ENCODE data around the gene SCAMP4. TPM values are rescaled to one million over a fixed set of nuclear protein-coding genes. Genes with fewer than 3 reads are reported as not detected.
A peak's percentile ranks its signal among the peaks of the same experiment; 100 is the strongest.

SCAMP4 gene
- total RNA-seq, 2 experiments from 2014 or later, result 23.1 to 25.1 TPM

DNA sequence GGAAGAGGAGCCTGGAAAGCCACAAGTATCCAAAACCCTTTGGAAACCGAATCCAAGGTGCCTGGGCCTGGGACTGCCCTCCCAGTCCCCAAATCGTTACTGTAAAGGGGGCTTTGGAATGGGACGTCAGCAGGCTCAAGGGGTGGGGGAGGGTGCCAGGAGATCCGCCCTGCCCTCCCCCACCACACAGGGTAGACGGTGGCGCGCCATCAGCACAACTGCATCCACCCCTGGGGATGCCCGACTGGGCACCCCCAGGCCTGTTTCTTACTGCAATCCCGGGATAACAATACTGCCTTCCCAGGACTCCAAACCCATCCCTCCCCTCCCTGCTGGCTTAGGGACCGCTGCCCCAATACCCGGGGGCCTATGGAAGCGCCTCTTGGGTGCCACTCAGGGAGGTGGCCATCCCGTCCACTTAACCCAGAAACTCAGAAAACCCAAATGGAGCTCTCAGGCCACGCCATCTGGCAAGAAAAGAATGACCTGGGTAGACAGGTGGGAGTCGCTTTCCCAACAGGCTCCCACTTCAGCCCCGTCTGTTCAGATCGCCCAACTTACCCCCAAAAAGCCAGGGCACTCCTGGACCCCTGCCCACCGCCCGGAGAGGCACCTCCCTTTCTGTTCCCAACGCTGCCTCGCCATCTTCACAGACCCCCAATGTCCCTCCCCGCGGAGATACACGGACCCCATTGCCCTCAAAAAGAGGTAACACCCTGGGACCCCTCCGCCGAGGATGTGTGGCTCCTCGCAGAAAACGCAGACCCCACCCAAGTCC, 44.2 kb upstream of the SCAMP4 start:
- POLR2A ChIA-PET, result interaction anchor here (1.1 kb wide), 2 partner anchors 12 to 14 kb away, joined by 3 to 4 read pairs; no protein-coding TSS in a partner anchor
- Mint-ChIP-seq H3K4me1 (ENCODE audit: low read depth) (peaks cover 38% of the 10 kb centered on the region), H3K4me3 (peak overlapping the region; percentile 95), H3K27ac (peak overlapping the region; percentile 92), H3K9me3 (no peaks in the 10 kb centered on the region), H3K27me3 (no peaks in the 10 kb centered on the region), H3K36me3 (ENCODE audit: low read depth) (peaks cover 11% of the 10 kb centered on the region)
- ATAC-seq (no peak), DNase-seq (no peak)
- intact Hi-C loops (cut with micrococcal nuclease), result no loop called here
- CTCF ChIA-PET, result no interaction called here
- TF ChIP-seq, protein P1, sequence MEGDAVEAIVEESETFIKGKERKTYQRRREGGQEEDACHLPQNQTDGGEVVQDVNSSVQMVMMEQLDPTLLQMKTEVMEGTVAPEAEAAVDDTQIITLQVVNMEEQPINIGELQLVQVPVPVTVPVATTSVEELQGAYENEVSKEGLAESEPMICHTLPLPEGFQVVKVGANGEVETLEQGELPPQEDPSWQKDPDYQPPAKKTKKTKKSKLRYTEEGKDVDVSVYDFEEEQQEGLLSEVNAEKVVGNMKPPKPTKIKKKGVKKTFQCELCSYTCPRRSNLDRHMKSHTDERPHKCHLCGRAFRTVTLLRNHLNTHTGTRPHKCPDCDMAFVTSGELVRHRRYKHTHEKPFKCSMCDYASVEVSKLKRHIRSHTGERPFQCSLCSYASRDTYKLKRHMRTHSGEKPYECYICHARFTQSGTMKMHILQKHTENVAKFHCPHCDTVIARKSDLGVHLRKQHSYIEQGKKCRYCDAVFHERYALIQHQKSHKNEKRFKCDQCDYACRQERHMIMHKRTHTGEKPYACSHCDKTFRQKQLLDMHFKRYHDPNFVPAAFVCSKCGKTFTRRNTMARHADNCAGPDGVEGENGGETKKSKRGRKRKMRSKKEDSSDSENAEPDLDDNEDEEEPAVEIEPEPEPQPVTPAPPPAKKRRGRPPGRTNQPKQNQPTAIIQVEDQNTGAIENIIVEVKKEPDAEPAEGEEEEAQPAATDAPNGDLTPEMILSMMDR (IDR thresholded peaks at IDR 0.05), result no peak

- Mint-ChIP-seq H3K4me3 (peak overlapping the region; percentile 95), H3K27me3 (no peaks in the 10 kb centered on the region), H3K9me3 (no peaks in the 10 kb centered on the region), H3K36me3 (ENCODE audit: low read depth) (peaks cover 11% of the 10 kb centered on the region), H3K4me1 (ENCODE audit: low read depth) (peaks cover 38% of the 10 kb centered on the region), H3K27ac (peak overlapping the region; percentile 92)
- intact Hi-C loops (cut with micrococcal nuclease), result no loop called here
- ChIA-PET CTCF (no interaction called here), POLR2A (no interaction called here)
- ATAC-seq, result no peak
- no peak for DNase-seq
- TF ChIP-seq, protein P1 (IDR thresholded peaks at IDR 0.05), result no peak
These were observed 43.6 kb upstream of the SCAMP4 start for GRCh38 chr19:1861599-1862031.

- ATAC-seq, result no peak
- H3K27ac Mint-ChIP-seq, result peak overlapping the region; percentile 92
- CTCF ChIA-PET, result no interaction called here
- DNase-seq, result no peak
- peaks cover 40% of the 10 kb centered on the region for H3K4me1 Mint-ChIP-seq (ENCODE audit: low read depth)
- peaks cover 11% of the 10 kb centered on the region for H3K36me3 Mint-ChIP-seq (ENCODE audit: low read depth)
- no peaks in the 10 kb centered on the region for H3K27me3 Mint-ChIP-seq
- TF ChIP-seq, protein P1 (IDR thresholded peaks at IDR 0.05), result no peak
- POLR2A ChIA-PET, result no interaction called here
- peak overlapping the region; percentile 95 for H3K4me3 Mint-ChIP-seq
- intact Hi-C loops (cut with micrococcal nuclease), result no loop called here
- H3K9me3 Mint-ChIP-seq, result no peaks in the 10 kb centered on the region
These were observed 43.2 kb upstream of the SCAMP4 start for GRCh38 chr19:1862068-1862423.

GRCh38 chr19:1862424-1863327, 42.5 kb upstream of the SCAMP4 start:
- Mint-ChIP-seq H3K27ac (peak overlapping the region; percentile 92), H3K36me3 (ENCODE audit: low read depth) (peaks cover 11% of the 10 kb centered on the region), H3K4me1 (ENCODE audit: low read depth) (peaks cover 38% of the 10 kb centered on the region), H3K4me3 (peak overlapping the region; percentile 95), H3K9me3 (no peaks in the 10 kb centered on the region), H3K27me3 (no peaks in the 10 kb centered on the region)
- DNase-seq (peak; percentile 61), ATAC-seq (no peak)
- intact Hi-C loops (cut with micrococcal nuclease), result no loop called here
- ChIA-PET CTCF (no interaction called here), POLR2A (no interaction called here)
- TF ChIP-seq, protein P1 (IDR thresholded peaks at IDR 0.05), result no peak

GRCh38 chr19:1863328-1863637, 41.9 kb upstream of the SCAMP4 start, which contains the start of gene KLF16:
TSS of gene KLF16 (minus strand) at chr19:1863579. CDS start at chr19:1863497, 82 bp downstream.
- peak; percentile 0 for ATAC-seq

More at GRCh38 chr19:1863328-1863637, 41.9 kb upstream of the SCAMP4 start, which contains the start of gene KLF16:
- ChIA-PET POLR2A (no interaction called here), CTCF (no interaction called here)
- Mint-ChIP-seq H3K4me3 (peak within 1 kb of the TSS; percentile 95), H3K27me3 (no peaks in the 10 kb centered on the region), H3K36me3 (ENCODE audit: low read depth) (peaks cover 11% of the 10 kb centered on the region), H3K9me3 (no peaks in the 10 kb centered on the region), H3K27ac (peak within 1 kb of the TSS; percentile 92), H3K4me1 (ENCODE audit: low read depth) (peaks cover 35% of the 10 kb centered on the region)
- TF ChIP-seq, protein P1 (IDR thresholded peaks at IDR 0.05), result no peak
- intact Hi-C loops (cut with micrococcal nuclease), result no loop called here
- DNase-seq, result no peak
